IMR-90 (cell line): Measurements from ENCODE around the gene TXNDC8. TPM values are rescaled to one million over a fixed set of nuclear protein-coding genes. Genes with fewer than 3 reads are reported as not detected.

Experiments used
- ATAC-seq: fragments of 200-7000 bp; cut with Tn5 transposase; 2 replicates; pipeline ENCODE4 v1.9.1; 2020; ENCODE audit warnings: low read depth, mild to moderate bottlenecking, moderate library complexity
- BruUV-seq: library from RNA; stranded (reverse); fragments of 400-500 nt; replicated peaks from 2 replicates; lab custom pipeline; 2021; lab: Mats Ljungman, UMichigan
- CTCF ChIA-PET: fragments of 300-600 bp; formaldehyde crosslinking; extraction: SDS; loops from one replicate; lab custom pipeline; 2021; ENCODE audit warnings: antibody characterized with exemption; lab: Yijun Ruan, JAX
- POLR2A ChIA-PET: fragments of 300-600 bp; sonication (Branson Sonifier 250); formaldehyde crosslinking; loops from one replicate; lab custom pipeline; 2022; ENCODE audit warnings: antibody characterized with exemption; ENCODE audit not compliant: unreplicated experiment; lab: Charles Lee
- DNase-seq: peaks from one replicate; pipeline ENCODE4 v3.0.0; 2013
- H2AFZ ChIP-seq: replicated peaks from 2 replicates; pipeline ENCODE3; 2013; ENCODE audit warnings: low read length, mild to moderate bottlenecking; ENCODE audit not compliant: poor library complexity
- H2AK5ac ChIP-seq: 2 replicates; pipeline ENCODE4 v1.6.1; 2013; ENCODE audit warnings: low read depth, low read length, inconsistent platforms
- H2AK9ac ChIP-seq: replicated peaks from 2 replicates; pipeline ENCODE3; 2013; ENCODE audit warnings: mild to moderate bottlenecking, low read depth, low read length, moderate library complexity; ENCODE audit not compliant: poor library complexity
- H2BK120ac ChIP-seq: 2 replicates; pipeline ENCODE4 v1.6.1; 2013; ENCODE audit warnings: low read depth, low read length, inconsistent platforms
- H2BK15ac ChIP-seq: 3 replicates; pipeline ENCODE4 v1.6.1; 2013; ENCODE audit warnings: low read depth, low read length, inconsistent platforms
- H2BK20ac ChIP-seq: 2 replicates; pipeline ENCODE4 v1.6.1; 2013; ENCODE audit warnings: low read depth, mild to moderate bottlenecking, inconsistent platforms, low read length, moderate library complexity
- H2BK5ac ChIP-seq: 2 replicates; pipeline ENCODE4 v1.6.1; 2013; ENCODE audit warnings: mild to moderate bottlenecking, low read depth, low read length, inconsistent platforms; ENCODE audit not compliant: poor library complexity, severe bottlenecking
- H3K14ac ChIP-seq: replicated peaks from 2 replicates; pipeline ENCODE4 v1.6.1; 2013; ENCODE audit warnings: low read depth, low read length, inconsistent platforms
- H3K18ac ChIP-seq: 2 replicates; pipeline ENCODE4 v1.6.1; 2013; ENCODE audit warnings: low read depth, low read length, control low read depth
- H3K23ac ChIP-seq: 2 replicates; pipeline ENCODE4 v1.6.1; 2013; ENCODE audit warnings: low read depth, low read length, inconsistent platforms
- H3K27ac ChIP-seq: 2 replicates; pipeline ENCODE4 v1.5.1; 2013; ENCODE audit warnings: mild to moderate bottlenecking, control low read depth, low read length; ENCODE audit not compliant: insufficient read depth
- H3K27me3 ChIP-seq: 2 replicates; pipeline ENCODE4 v1.6.1; 2013; ENCODE audit warnings: low read length; ENCODE audit not compliant: control insufficient read depth, insufficient read depth
- H3K36me3 ChIP-seq: 2 replicates; pipeline ENCODE4 v1.6.1; 2013; ENCODE audit warnings: low read length, mixed read lengths; ENCODE audit not compliant: control insufficient read depth, insufficient read depth
- H3K4ac ChIP-seq: 2 replicates; pipeline ENCODE4 v1.6.1; 2013; ENCODE audit warnings: low read depth, low read length, inconsistent platforms
- H3K4me1 ChIP-seq: 2 replicates; pipeline ENCODE4 v1.6.1; 2013; ENCODE audit warnings: low read length, mixed read lengths; ENCODE audit not compliant: control insufficient read depth, insufficient read depth
- H3K4me2 ChIP-seq: 2 replicates; pipeline ENCODE4 v1.6.1; 2013; ENCODE audit warnings: low read depth, mild to moderate bottlenecking, control low read depth, low read length, moderate library complexity
- H3K4me3 ChIP-seq: 2 replicates; pipeline ENCODE4 v1.5.1; 2013; ENCODE audit warnings: low read depth, mild to moderate bottlenecking, control low read depth, low read length, moderate library complexity; ENCODE audit not compliant: insufficient read depth
- H3K56ac ChIP-seq: 2 replicates; pipeline ENCODE4 v1.6.1; 2013; ENCODE audit warnings: low read length, inconsistent platforms; ENCODE audit not compliant: insufficient read depth; ENCODE audit errors: extremely low read depth
- H3K79me1 ChIP-seq, 2 experiments: 2 replicates each; pipeline ENCODE4 v1.6.1; 2013; ENCODE audit warnings: low read length in 2 of 2, inconsistent platforms in 1 of 2, low read depth in 1 of 2
- H3K9ac ChIP-seq: 2 replicates; pipeline ENCODE4 v1.6.1; 2013; ENCODE audit warnings: low read depth, low read length, control low read depth
- H3K9me1 ChIP-seq: 2 replicates; pipeline ENCODE4 v1.6.1; 2013; ENCODE audit warnings: low read length, inconsistent platforms; ENCODE audit not compliant: insufficient read depth
- H3K9me3 ChIP-seq: 2 replicates; pipeline ENCODE4 v1.6.1; 2013; ENCODE audit warnings: low read length; ENCODE audit not compliant: control insufficient read depth, insufficient read depth
- H4K20me1 ChIP-seq: 2 replicates; pipeline ENCODE4 v1.6.1; 2013; ENCODE audit warnings: low read length, inconsistent platforms; ENCODE audit not compliant: insufficient read depth
- H4K5ac ChIP-seq: 2 replicates; pipeline ENCODE4 v1.6.1; 2013; ENCODE audit warnings: mild to moderate bottlenecking, low read depth, low read length, control low read depth
- H4K8ac ChIP-seq, 2 experiments: 2 replicates each; pipeline ENCODE4 v1.6.1; 2013; ENCODE audit warnings: low read depth in 2 of 2, low read length in 2 of 2, control low read depth in 1 of 2, inconsistent platforms in 1 of 2
- H4K91ac ChIP-seq: 2 replicates; pipeline ENCODE4 v1.6.1; 2013; ENCODE audit warnings: low read depth, low read length, inconsistent platforms; ENCODE audit not compliant: insufficient read depth
- CEBPB ChIP-seq: IDR thresholded peaks from 2 replicates; pipeline ENCODE4 v1.6.1; 2012; ENCODE audit warnings: low read depth, low read length, improper control_type of control experiment
- MAZ ChIP-seq: IDR thresholded peaks from 2 replicates; pipeline ENCODE4 v1.6.1; 2012; ENCODE audit warnings: low read depth, mild to moderate bottlenecking, low read length, improper control_type of control experiment, moderate library complexity, borderline replicate concordance
- NFE2L2 ChIP-seq: fragments of 150-350 bp; IDR thresholded peaks from 2 replicates; pipeline ENCODE4 v1.6.1; 2016; ENCODE audit warnings: low read depth, mild to moderate bottlenecking, low read length
- RFX5 ChIP-seq: IDR thresholded peaks from 2 replicates; pipeline ENCODE4 v1.8.0; 2012; ENCODE audit warnings: low read depth, mild to moderate bottlenecking, low read length, moderate library complexity
- WGBS, 2 experiments: methylation state at CpG; one replicate each; pipeline versions ENCODE4 v1.1.5 to v1.1.7; 2013; ENCODE audit warnings: missing lambda C conversion rate in 2 of 2; ENCODE audit not compliant: insufficient read length in 1 of 2; ENCODE audit errors: extremely low coverage in 2 of 2; 5-methylcytosine and 5-hydroxymethylcytosine counted together
- dilution Hi-C: fragments of 300-500 bp; cut with HindIII; formaldehyde crosslinking; loops from one replicate; pipeline ENCODE4 v1.14.3; 2018; ENCODE audit warnings: low sequenced_read_pairs; ENCODE audit not compliant: unreplicated experiment
- in situ Hi-C: fragments of 300-500 bp; cut with MboI; formaldehyde crosslinking; loops from 3 replicates; pipeline ENCODE4 v1.14.3; 2019; ENCODE audit warnings: low sequenced_read_pairs, inconsistent platforms, mixed read lengths
- intact Hi-C: fragments of 100-400 bp; cut with micrococcal nuclease; formaldehyde crosslinking; loops from 2 replicates; pipeline ENCODE4 v1.10.0; 2022
- polyA plus RNA-seq, 3 experiments: library from polyadenylated mRNA; depleted of rRNA; stranded (reverse); fragments of >200 nt; gene quantifications; 2 replicates each; pipeline ENCODE4 v1.2.3, GENCODE V29; 2012; ENCODE audit warnings: low replicate concordance in 1 of 3
- total RNA-seq: library from RNA; depleted of rRNA; stranded (reverse); fragments of >200 nt; gene quantifications from 2 replicates; pipeline ENCODE4 v1.2.3, GENCODE V29; 2012

TXNDC8 gene
- total and polyA plus RNA-seq, 2 of the 4 experiments (the other 2 are of a cell fraction), result not detected

DNA sequence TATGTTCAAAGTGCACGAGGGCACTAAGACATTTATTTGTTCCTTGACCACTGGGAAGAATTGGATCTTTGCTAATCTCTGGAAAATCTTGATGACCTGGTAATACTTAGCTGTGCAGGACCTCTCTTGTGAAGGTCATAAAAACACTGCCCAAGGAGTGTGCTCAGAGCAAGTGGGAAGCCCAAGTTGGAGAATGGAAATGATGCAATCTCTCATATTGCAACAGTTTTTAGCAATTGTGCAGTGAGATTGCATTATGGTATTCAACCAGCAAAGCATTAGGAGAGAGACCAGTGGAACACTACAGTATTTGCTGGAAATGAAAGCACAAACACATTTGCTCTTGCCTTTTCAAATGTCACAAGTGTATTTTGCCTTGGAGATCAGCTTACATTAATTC is 34.5 kb downstream of the TXNDC8 start:
- Histone ChIP-seq H4K8ac (no peak overlapping the region), H3K18ac (no peak overlapping the region), H2BK20ac (0 out of 2 replicates have a peak overlapping the region, but pooled peaks have one; percentile 20), H3K9me3 (no peaks in the 10 kb centered on the region), H2BK15ac (no peak overlapping the region), H3K56ac (no peak overlapping the region), H3K79me1 (no peaks in the 10 kb centered on the region), H3K9me1 (no peaks in the 10 kb centered on the region), H3K4ac (no peak overlapping the region), H4K5ac (no peak overlapping the region), H4K91ac (no peak overlapping the region), H2AK5ac (no peak overlapping the region), H3K27ac (no peak overlapping the region; the same call in 1 of the 2 replicates), H2AK9ac (no peak overlapping the region), H3K36me3 (no peaks in the 10 kb centered on the region), H3K4me3 (no peak overlapping the region), H4K20me1 (no peaks in the 10 kb centered on the region), H2BK120ac (no peak overlapping the region), H3K27me3 (peaks cover 2% of the 10 kb centered on the region; the same call in 1 of the 2 replicates), H3K9ac (no peak overlapping the region), H3K4me2 (no peak overlapping the region), H2BK5ac (no peak overlapping the region), H3K23ac (no peak overlapping the region; the same call in 1 of the 2 replicates), H3K4me1 (no peaks in the 10 kb centered on the region), H3K14ac (no peak overlapping the region), H2AFZ (no peak overlapping the region)
- POLR2A ChIA-PET, result interaction anchor here (0.7 kb wide), 1 partner anchor 61 kb away, joined by 4 read pairs; no protein-coding TSS in a partner anchor
- CTCF ChIA-PET, result interaction anchor here (0.9 kb wide), 1 partner anchor 9 kb away, joined by 3 read pairs; no protein-coding TSS in a partner anchor
- BruUV-seq, result no TSS peak
- dilution Hi-C loops (no loop called here), intact Hi-C loops (no loop called here), in situ Hi-C loops (loop anchor here (25.0 kb wide), 1 partner anchor 1034 kb away; the partner anchor contains the start of gene OR2K2)
- TF ChIP-seq NFE2L2 (no peak), CEBPB (peak; percentile 96), MAZ (no peak), RFX5 (no peak)
- ATAC-seq (peak; percentile 62), DNase-seq (peak; percentile 54)
- WGBS, 2 experiments, result 71% methylated on average over 1 of the region's 1 CpG; no CpG with 5 or more reads in 1 of the 2 experiments
